GM18519 (cell line): ENCODE results near the gene LLGL2.
"Not testable (repeated sequence)": the region's sequence is repeated elsewhere in the genome, so short reads cannot be mapped to it uniquely, and the experiment has no call there.

ENCODE experiments used
- ATAC-seq: cut with Tn5 transposase; IDR thresholded peaks from one replicate; pipeline ENCODE4 v1.9.1; 2021; ENCODE audit warnings: mild to moderate bottlenecking, moderate library complexity; ENCODE audit not compliant: unreplicated experiment, low FRiP score

LLGL2 gene

DNA sequence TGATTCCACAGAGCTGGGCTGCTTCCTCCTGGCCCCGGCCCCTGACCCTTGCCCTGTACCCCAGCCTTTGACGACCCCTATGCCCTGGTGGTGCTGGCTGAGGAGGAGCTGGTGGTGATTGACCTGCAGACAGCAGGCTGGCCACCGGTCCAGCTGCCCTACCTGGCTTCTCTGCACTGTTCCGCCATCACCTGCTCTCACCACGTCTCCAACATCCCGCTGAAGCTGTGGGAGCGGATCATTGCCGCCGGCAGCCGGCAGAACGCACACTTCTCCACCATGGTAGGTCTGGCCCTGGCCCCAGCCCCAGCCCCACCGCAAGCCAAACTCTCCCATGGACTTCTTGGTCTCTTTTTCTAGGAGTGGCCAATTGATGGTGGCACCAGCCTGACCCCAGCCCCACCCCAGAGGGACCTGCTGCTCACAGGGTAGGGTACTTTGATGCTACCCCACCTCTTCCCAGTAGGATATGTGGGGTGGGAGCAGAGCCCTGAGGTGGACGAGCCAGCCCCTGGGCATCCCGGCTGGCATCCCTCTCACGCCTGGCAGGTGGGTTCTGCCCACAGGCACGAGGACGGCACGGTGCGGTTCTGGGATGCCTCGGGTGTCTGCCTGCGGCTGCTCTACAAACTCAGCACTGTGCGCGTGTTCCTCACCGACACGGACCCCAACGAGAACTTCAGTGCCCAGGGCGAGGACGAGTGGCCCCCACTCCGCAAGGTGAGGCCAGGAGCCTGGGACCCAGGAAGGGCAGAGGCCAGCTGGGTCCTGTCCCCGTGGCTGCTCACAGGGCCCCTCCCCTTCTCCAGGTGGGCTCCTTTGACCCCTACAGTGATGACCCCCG lies 43.1 kb downstream of the LLGL2 start:
- no peak for ATAC-seq

DNA sequence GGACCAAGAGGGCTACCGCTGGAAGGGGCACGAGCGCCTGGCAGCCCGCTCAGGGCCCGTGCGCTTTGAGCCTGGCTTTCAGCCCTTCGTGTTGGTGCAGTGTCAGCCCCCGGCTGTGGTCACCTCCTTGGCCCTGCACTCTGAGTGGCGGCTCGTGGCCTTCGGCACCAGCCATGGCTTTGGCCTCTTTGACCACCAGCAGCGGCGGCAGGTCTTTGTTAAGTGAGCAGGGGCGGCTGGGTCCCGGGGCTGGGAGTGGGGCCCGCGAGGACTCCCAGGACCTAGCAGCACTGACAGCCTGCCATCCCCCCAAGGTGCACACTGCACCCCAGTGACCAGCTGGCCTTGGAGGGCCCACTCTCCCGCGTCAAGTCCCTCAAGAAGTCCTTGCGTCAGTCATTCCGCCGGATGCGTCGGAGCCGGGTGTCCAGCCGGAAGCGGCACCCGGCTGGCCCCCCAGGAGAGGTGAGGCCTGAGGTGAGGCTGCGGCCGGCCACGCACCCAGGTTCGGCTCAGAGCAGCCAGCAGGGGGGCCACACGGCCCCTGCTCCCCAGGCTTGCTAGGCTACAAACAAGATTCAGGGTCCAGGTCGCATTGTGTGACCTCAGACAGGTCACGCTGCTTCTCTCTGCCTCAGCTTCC lies 44.7 kb downstream of the LLGL2 start:
- ATAC-seq = no peak

GRCh38 chr17:75570772-75571171 lies 45.3 kb downstream of the LLGL2 start:
- no peak for ATAC-seq

GRCh38 chr17:75571197-75571884 lies 45.8 kb downstream of the LLGL2 start:
- ATAC-seq = no peak

GRCh38 chr17:75571885-75572215 lies 46.4 kb downstream of the LLGL2 start:
- no peak for ATAC-seq

GRCh38 chr17:75572713-75573539 lies 47.4 kb downstream of the LLGL2 start:
- no peak for ATAC-seq

- ATAC-seq = no peak
Measured at GRCh38 chr17:75573540-75573957, 48.1 kb downstream of the LLGL2 start.

- ATAC-seq = no peak
Measured at GRCh38 chr17:75573994-75574393, 48.5 kb downstream of the LLGL2 start.

- no peak for ATAC-seq
Measured at GRCh38 chr17:75574404-75575036, 49.0 kb downstream of the LLGL2 start.

- ATAC-seq = no peak
Measured at GRCh38 chr17:75575197-75575596, 49.7 kb downstream of the LLGL2 start.

DNA sequence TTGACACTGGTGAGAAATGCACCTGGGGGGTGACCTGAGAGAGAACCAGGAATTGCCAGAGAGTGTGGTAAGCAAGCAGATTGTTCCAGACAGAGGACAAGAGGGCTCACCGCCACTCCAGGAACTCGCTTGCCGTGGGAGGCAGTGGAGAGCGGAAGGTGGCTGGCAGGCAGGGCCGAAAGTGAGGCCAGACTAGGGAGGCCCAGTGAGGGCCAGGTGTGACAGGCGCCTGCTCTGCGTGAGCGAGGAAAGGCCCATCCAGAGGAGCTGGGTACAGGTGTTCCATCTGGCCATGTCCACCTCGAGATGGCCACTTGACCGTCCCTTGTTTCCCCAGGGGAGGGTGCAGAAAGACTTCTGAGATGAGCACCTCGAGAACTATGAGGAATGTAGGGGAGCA lies 50.2 kb downstream of the LLGL2 start:
- no peak for ATAC-seq

GRCh38 chr17:75576661-75577060 lies 51.2 kb downstream of the LLGL2 start:
- no peak for ATAC-seq

GRCh38 chr17:75581121-75581725 lies 55.7 kb downstream of the LLGL2 start:
- not testable (repeated sequence) for ATAC-seq

- not testable (repeated sequence) for ATAC-seq
Measured at GRCh38 chr17:75583197-75583596, 57.7 kb downstream of the LLGL2 start.

- no peak for ATAC-seq
Measured at GRCh38 chr17:75584849-75585175, 59.3 kb downstream of the LLGL2 start.

DNA sequence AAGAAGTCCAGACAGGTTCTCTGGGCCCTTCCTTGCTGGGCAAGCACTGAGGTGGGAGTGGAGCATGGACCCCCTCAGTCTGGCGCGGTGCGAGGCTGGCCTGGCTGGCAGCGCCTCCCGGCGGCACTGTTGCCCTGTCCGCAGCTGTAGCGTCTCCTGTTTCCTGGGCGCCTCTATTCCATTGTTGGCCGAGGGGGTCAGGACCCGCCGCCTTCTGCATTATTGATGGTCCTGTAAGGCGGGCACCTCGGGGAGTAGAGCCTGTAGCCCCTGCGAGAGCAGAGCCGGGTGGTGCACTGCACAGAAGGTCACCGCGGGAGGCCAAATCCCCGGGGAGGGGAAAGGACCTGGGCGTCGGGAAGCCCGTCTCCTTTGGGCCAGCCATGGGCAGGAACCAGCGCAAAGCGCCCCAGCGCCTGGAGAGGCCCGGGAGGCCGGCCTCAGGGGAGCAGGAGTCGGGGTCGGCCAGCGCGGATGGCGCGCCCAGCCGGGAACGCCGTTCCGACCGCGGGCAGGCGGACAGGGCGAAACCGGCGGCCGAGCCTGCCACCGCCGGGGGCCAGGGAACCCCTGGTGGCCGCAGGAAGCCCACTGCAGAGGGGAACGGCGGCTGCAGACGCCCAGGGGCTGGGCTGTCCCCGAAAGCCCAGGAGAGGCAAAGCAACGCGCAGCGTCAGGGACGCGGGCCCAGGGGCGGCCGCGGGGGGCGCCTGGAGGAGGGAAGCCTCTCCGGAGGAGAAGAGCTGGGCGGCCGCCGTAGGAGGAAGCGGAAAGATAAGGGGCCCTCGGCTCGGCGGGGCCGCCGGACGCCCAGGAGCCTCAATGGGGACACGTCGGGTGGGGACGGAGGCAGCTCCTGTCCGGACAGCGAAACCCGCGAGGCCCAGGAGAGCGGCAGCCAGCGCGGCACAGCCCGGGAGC lies 62.4 kb downstream of the LLGL2 start, which contains the start of gene MYO15B:
MYO15B (plus strand) TSS at position 126 of the 921 bp plus-strand sequence; CDS start at position 384, 258 bp downstream.
- ATAC-seq = no peak

GRCh38 chr17:75588596-75589011 lies 63.1 kb downstream of the LLGL2 start:
- peak; percentile 17 for ATAC-seq

DNA sequence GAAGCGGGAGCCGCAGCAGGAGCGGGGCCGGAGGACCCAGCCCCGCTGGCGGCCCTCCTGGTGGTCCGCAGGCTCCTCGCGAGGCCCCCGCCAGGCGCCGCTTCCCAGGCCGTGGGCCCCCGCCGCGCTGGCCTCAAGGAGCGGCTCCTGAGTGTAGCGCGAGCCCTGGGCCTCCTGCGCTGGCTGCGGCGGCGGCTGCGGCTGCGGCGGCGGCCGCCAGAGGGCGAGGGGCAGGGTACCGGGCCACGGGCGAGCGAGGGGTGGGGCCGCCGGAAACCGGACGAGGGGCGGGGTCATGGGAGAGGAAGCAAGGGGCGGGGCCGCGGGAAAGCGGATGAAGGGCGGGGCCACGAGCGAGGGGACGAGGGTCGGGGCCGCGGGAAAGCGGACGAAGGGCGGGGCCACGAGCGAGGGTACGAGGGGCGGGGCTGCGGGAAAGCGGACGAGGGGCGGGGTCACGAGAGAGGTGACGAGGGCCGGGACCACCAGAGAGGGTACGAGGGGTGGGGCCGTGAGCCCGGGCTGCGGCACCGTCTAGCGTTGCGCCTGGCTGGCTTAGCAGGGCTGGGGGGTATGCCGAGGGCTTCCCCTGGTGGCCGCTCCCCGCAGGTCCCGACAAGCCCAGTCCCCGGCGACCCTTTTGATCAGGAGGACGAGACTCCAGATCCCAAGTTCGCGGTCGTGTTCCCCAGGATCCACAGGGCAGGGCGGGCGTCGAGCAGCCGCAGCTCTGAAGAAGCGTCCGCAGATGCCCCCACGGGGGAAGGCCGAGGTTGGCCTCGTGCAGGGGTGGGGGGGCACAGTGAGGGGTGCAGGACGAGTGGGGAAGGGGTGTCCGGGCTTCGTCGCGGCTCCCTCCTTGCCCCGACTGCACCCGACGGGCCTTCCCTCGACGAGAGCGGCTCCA lies 63.8 kb downstream of the LLGL2 start:
- ATAC-seq = peak; percentile 58
